ENCODE results near the gene IL26.

The IL26 gene, protein sequence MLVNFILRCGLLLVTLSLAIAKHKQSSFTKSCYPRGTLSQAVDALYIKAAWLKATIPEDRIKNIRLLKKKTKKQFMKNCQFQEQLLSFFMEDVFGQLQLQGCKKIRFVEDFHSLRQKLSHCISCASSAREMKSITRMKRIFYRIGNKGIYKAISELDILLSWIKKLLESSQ

DNA sequence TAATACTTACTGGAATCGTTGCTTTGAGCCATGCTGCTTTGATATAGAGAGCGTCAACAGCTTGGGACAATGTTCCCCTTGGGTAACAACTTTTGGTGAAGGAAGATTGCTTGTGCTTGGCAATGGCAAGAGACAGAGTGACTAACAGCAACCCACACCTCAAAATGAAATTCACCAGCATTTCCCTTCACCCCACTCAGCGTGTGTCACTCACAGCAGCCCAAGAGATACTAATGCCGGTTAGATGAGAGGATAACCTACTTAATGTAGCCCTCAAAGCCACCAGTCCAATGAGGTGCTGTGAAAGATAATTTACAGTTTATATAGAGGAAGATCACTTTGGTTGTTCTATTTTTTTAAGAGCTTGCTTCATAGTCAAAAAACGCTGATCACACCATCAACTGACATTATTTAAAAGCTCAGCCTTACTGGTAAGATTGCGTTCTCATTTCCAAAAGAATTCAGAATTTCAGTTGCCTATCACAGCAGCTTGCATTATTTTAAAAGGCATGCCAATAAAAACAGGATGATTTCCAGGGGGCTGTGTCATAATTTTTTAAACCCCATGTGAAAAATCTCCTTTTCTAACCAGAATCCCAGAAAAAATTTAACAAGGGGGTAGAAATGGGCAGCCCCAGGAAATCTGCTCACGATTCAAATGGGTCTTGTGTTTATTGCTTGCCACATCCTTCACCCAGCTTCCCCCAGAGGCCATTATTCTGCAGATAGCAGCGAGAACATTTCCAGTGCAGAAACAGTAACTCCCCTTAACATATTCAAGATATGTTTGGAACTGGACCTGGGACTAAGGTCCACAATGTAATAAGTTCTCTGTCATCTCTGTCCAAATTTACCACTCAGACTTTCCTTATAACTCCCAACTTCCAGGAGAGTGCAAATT lies at the start of gene IL26:
Gene IL26 (minus strand): TSS at position 235 of the 901 bp plus-strand sequence. CDS start 54 bp downstream, at position 181.
- DNase-seq (ENCODE audit: low spot score), result no peak
- no peak within 1 kb of the TSS for H3K27ac ChIP-seq
- ChIA-PET POLR2A (ENCODE audit: low non-redundant PET) (no interaction called here), CTCF (interaction anchor here (0.5 to 0.7 kb wide), 2 partner anchors 101 to 1200 kb away, joined by 3 read pairs; no protein-coding TSS in a partner anchor)
- TF ChIP-seq, protein P1, sequence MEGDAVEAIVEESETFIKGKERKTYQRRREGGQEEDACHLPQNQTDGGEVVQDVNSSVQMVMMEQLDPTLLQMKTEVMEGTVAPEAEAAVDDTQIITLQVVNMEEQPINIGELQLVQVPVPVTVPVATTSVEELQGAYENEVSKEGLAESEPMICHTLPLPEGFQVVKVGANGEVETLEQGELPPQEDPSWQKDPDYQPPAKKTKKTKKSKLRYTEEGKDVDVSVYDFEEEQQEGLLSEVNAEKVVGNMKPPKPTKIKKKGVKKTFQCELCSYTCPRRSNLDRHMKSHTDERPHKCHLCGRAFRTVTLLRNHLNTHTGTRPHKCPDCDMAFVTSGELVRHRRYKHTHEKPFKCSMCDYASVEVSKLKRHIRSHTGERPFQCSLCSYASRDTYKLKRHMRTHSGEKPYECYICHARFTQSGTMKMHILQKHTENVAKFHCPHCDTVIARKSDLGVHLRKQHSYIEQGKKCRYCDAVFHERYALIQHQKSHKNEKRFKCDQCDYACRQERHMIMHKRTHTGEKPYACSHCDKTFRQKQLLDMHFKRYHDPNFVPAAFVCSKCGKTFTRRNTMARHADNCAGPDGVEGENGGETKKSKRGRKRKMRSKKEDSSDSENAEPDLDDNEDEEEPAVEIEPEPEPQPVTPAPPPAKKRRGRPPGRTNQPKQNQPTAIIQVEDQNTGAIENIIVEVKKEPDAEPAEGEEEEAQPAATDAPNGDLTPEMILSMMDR (conservative IDR thresholded peaks at IDR 0.05; ENCODE audit: low read depth), result no peak

DNA sequence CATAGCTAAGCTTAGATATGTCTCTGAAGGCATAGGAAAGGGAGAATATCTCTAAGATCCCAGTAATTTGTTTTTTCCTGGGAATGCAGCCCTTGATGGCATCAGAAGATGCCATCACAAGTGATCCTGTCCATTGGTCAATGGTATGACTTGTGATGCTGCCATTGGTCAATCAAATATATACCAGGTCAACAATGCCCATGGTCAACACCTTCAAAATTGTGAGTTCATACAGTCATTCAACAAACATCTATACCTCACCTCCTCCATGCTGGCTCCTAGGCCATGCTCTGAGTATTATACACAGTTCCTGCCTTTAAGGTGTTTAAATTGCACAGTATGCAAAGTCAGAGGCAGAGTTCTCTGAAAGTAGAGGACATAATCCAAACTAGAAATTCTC lies 47.1 kb upstream of the IL26 start:
- ChIA-PET POLR2A (ENCODE audit: low non-redundant PET) (no interaction called here), CTCF (no interaction called here)
- no peak for DNase-seq (ENCODE audit: low spot score)
- no peak overlapping the region for H3K27ac ChIP-seq
- TF ChIP-seq, protein P1 (conservative IDR thresholded peaks at IDR 0.05; ENCODE audit: low read depth), result no peak

DNA sequence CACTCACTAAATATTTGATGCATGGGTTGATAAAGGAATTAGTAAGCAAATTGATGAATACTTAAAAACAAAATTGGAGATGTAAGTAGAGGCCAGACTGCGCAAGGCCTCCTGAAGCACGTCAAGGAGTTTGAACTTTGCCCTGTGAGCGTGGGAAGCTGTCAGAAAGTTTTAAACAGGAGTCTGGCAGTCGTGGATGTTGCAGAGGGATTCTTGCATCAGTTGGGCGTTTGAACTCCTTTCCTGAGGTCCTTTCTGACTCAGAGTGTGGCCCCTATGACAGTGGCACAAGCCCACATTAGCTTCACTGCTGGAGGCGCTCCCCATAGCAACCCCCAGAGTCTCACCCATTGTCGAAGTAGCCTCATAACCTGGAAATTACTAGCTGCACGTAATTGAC lies 45.7 kb upstream of the IL26 start:
- ChIA-PET CTCF (no interaction called here), POLR2A (ENCODE audit: low non-redundant PET) (no interaction called here)
- no peak for DNase-seq (ENCODE audit: low spot score)
- no peak overlapping the region for H3K27ac ChIP-seq
- TF ChIP-seq, protein P1 (conservative IDR thresholded peaks at IDR 0.05; ENCODE audit: low read depth), result no peak

DNA sequence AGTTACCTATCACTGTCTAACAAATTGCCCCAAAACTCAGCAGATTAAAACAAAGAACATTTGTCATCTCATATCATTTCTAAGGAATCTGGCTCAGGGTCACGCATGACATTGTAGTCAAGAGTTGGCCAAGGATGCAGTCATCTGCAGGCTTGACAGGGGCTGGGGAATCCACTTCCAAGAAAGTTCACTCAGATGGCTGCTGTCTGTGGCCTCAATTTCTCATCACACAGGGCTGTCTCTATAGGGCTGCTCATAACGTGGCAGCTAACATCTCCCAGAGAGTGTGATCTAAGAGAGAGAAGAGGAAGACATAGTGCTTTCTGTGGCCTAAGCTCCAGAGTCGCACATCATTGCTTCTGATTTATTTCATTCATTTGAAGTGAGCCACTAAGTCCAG lies 44.7 kb upstream of the IL26 start:
- DNase-seq (ENCODE audit: low spot score), result no peak
- TF ChIP-seq, protein P1 (conservative IDR thresholded peaks at IDR 0.05; ENCODE audit: low read depth), result no peak
- POLR2A ChIA-PET (ENCODE audit: low non-redundant PET), result no interaction called here
- no peak overlapping the region for H3K27ac ChIP-seq
- CTCF ChIA-PET, result no interaction called here

DNA sequence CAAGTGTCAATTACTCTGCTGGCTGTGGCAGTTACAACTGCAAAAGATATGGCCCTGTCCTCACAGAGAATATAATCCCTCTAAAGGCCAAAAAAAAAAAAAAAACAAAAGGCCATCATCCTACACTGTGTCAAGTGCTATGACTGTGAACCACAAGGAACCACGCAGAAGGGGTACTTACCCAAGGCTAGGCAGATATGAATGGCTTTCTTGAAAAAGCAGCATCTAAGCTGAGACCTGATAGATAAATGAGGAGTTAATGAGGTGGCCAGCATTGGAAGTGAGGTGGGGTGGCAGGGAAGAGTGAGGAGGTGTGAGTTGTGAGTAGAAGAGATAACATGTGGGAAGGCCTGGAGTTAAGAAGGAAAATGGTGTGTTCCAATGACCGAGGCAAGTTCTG lies 44.2 kb upstream of the IL26 start:
- CTCF ChIA-PET, result interaction anchor here (0.6 kb wide), 1 partner anchor 48 kb away, joined by 3 read pairs; no protein-coding TSS in a partner anchor
- POLR2A ChIA-PET (ENCODE audit: low non-redundant PET), result no interaction called here
- TF ChIP-seq, protein P1 (conservative IDR thresholded peaks at IDR 0.05; ENCODE audit: low read depth), result no peak
- DNase-seq (ENCODE audit: low spot score), result no peak
- H3K27ac ChIP-seq, result no peak overlapping the region

DNA sequence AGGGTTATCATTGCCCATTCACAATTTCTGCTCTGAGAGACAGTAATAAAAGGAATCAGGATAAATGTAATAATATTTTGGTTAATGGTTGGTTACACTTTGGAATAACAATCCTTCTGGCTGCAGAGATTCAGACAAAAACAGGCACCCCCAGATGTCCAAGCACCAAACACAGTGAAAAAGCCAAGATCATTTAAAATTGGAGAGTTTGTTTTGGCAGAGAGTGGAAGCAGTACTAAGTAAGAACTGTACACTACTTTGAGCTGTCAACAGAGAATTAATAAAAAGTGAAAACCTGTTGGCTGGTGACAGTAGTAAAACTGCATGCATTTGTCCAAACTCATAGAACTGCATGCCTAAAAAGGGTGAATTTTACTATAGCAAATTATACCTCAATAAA lies 43.4 kb upstream of the IL26 start:
- no peak overlapping the region for H3K27ac ChIP-seq
- TF ChIP-seq, protein P1 (conservative IDR thresholded peaks at IDR 0.05; ENCODE audit: low read depth), result no peak
- DNase-seq (ENCODE audit: low spot score), result no peak
- ChIA-PET CTCF (interaction anchor here (0.5 to 0.6 kb wide), 2 partner anchors 49 to 260 kb away, joined by 3 read pairs; no protein-coding TSS in a partner anchor), POLR2A (ENCODE audit: low non-redundant PET) (no interaction called here)
